GM18520 (cell line): ENCODE data around the gene MAGEA10.
"Not testable (repeated sequence)": the region's sequence is repeated elsewhere in the genome, so short reads cannot be mapped to it uniquely, and the experiment has no call there.

ENCODE experiments used
- ATAC-seq: cut with Tn5 transposase; IDR thresholded peaks from one replicate; pipeline ENCODE4 v1.9.1; 2021; ENCODE audit not compliant: unreplicated experiment

Gene MAGEA10

DNA sequence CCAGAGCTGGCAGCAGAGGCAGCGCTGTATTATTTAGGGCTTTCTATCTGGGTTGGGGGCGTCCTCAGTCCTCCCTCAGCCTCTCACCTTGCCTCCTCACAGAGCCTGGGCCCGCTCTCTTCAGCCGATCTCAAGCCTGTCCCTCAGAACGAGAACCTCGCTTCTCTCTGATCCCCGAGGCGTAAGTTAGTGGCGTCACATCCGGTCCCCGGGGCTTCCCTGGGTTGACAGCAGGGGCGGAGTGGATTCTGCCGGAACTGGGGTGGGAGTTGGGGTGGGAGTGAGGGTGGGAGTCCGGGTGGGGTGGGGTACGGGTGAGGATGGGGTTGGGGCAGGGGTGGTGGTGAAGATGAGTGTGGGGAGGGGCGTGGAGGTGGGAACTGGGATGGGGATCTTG is at the start of gene MAGEA10:
Gene MAGEA10, minus strand, starts transcription at position 190 of the 397 bp plus-strand sequence. CDS start 2,957 bp downstream, outside the sequence.
- ATAC-seq, result no peak

DNA sequence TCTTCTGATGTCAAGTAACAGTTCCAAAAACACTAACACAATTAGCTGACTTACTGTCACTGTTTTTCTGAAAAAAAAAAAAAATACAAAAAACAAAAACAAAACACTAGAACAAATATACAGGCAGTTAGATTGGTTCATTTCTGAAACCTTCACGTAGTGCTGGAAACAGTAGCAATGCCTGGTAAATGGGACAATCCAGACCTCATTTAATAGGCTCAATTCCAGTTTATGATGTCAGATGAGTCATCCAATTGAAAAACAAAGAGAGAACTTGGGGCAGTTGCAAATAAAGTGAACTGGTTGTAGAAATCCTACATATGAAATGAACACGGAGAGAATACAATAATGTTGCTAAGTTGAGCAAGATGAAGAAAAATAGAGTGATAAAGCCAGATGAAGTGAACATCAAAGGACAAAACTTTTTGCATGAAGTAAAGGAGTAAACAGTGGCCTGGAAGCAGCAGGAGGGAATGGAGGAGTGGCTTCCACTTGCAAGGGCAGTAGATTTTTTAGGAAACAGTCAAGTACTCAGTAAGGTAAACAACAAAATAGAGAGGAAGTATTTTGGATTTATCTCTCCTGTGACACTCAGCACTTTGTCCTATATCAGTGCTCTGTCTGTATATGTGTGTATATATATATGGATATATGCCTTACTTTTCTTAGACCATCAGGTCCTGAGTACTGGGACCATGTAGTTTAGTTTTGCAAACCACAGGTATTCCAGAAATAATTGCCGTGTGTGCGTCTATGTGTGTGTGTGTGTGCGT is 39.3 kb upstream of the MAGEA10 start:
- ATAC-seq, result no peak

DNA sequence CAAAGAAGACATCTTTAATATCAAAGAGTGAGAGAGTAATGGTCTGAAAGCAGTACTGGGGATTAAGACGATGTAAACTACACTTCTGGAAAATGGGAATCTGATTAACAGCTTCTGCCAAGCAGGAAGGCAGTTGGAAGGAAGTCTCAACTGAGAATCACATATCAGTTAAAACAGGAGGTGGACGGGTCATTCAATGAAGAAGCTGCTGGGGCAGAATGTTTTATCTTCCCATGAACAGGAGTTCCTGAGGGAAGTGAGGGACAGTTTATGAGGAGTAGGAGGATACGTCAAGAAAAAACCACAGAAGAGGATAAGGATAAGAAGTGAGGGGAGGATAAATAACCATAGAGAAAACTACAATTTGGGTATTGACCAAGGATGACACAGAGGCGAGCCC is 38.7 kb upstream of the MAGEA10 start:
- no peak for ATAC-seq

DNA sequence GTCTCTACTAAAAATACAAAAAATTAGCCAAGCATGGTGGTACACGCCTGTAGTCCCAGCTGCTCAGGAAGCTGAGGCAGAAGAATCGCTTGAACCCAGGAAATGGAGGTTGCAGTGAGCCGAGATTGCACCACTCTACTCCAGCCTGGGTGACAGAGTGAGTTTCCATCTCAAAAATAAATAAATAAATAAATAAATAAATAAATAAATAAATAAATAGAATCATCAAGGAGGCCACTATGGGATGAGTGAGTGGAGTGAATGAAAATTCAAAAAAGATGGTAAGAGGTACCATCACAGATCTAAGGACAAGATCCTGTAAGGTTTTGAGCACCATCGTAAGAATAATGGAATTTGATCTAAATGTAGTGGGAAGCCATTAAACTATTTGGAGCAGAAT is 37.5 kb upstream of the MAGEA10 start:
- not testable (repeated sequence) for ATAC-seq

DNA sequence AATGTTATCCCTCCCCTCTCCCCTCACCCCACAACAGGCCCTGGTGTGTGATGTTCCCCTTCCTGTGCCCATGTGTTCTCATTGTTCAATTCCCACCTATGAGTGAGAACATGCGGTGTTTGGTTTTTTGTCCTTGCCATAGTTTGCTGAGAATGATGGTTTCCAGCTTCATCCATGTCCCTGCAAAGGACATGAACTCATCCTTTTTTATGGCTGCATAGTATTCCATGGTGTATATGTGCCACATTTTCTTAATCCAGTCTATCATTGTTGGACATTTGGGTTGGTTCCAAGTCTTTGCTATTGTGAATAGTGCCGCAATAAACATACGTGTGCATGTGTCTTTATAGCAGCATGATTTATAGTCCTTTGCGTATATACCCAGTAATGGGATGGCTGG is 35.5 kb upstream of the MAGEA10 start:
- not testable (repeated sequence) for ATAC-seq

DNA sequence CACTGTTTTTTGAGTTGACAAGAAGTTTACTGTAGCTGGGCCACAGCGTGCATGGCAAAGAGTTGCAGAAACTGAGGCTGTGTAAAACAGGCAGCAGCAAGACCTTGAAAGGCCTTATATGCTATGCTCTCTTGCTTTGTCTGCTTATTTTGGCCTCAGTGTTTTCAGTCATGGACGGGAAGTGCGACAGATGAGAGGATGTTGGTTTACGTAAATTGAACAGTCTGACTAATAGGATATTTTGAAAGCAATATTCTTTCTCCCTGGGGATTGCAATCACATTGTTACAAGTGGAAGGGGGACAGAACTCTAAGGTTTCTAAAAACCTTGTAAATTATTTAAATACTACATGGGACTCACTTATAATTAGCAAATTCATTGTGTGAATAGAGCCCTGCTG is 32.2 kb upstream of the MAGEA10 start:
- ATAC-seq, result no peak

DNA sequence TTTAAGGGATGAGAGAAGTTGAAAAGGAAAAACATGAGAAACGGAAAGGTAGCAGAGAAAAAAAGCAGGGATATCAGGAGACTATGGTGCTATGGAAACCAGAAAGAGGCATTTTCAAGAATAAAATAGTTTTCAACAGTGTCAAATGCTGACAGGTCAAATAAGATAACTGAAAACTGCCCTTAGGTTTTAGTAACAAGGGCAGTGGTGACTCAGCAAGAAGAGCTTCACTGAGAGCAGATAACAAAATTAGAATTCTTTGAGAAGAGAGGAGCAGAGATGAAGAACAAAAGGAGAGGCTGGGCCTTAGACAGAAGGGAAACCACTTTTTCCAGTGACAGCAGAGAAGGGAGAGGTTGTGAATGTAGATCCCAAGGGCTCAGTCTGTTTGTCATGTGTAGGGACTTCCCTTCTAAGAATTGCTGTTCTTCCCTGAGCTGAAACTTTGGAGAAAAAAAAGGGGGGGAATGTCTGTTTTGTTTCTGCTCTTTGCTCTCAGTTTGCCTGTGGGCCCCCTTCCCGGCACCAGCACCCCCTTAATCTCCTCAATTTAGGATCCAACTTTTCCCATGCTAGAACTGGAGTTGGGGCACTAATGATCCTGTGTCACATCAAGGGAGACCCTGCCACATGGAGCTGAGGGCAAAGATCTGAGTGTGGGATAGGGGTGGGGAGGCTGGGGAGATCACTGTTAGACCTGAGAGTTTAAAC is 26.8 kb upstream of the MAGEA10 start:
- ATAC-seq, result no peak

DNA sequence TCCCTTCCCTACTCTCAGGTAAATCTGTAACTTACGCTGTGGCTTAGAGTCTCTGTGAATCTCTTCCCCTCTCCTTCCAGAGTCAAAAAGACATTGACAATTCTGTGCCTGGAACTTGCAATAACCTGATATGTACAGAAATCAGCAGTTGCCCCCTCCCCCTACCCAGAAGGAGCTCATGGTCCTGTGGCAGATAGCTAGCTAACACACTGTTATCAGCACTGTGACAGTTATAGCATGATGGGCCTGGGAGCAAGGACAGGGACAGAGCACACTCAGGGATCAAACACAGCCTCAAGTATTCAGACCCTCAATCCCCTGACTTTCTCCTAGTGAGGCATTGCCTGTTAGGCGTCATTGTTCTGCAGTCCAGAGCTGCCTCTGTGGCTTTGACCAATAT is 18.7 kb upstream of the MAGEA10 start:
- ATAC-seq, result no peak

DNA sequence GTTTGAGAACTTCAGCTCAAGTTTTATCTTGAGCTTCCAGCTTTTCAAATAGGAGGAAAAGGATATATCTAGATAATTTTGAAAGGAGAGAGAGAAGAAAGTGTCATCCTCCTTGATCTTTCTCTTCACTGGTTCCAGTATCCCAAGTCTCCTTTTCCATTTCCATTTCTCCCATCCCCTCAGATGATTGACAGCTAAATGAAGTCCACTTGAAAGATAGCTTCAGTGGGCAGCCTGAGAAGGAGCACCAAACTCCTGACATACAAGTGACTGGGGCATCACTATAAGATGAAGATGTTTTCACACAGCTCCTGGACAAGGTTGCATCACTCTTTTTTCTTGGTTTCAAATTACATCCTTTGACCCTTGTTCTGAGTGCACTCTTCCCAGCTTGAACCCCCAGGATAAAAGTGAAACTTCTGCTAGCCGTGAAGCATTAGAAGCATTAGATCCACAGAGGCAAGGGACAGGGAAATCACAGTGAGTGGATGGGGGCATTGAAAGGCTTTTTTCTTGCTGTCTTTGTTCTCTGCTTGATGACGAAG is 17.5 kb upstream of the MAGEA10 start:
- ATAC-seq, result no peak

DNA sequence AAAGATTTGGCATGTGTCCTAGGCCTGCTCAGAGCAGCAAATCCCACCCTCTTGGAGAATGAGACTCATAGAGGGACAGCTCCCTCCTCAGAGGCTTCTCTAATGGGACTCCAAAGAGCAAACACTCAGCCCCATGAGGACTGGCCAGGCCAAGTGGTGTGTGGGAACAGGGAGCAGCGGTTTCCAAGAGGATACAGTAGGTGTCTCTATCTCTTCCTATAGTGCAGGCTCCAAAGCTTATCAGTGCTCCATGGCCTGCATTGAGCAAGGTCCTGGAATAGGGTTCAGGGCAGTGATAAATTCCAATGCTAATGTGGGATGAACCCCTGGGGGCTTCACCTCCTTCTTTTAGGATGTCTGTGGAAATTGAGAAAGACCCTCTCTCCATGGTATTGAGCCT is 15.7 kb upstream of the MAGEA10 start:
- no peak for ATAC-seq

DNA sequence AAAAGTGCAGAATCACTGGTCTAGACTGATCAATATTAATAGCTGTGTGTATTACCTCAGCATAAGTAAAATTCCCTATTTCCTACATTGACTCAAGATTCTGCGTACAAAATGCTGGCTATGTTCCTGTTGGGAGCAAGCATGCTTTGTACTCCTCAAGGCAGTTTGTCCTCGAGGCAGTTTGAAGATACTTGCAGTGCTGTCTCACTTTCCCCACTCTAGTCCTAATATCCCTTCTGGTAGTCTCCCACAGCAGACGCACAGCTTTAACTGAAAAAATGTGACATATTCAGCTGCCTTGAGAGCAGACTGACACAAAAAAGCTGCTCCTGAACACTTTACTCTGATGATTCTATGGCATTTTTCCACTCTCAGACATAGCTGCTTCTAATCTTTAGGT is 12.9 kb upstream of the MAGEA10 start:
- no peak for ATAC-seq

DNA sequence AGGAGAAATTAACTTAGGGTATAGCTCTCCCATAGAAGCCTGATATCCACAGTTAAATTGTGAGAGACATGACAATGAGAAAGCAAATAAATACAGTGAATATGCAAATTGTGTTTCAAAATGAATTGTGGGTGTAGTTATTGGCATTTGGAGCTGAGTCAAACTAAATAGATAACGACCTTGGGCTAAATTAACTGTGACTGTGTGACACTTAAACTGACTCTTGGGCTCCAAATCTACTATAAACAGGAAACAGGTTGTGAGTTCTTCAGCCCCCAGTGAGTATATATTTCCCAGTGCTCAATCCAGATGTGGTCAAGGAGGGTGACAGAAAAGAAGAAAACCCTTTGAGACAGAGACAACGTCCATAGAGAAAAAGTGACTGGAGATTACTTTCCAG is 11.3 kb upstream of the MAGEA10 start:
- no peak for ATAC-seq

DNA sequence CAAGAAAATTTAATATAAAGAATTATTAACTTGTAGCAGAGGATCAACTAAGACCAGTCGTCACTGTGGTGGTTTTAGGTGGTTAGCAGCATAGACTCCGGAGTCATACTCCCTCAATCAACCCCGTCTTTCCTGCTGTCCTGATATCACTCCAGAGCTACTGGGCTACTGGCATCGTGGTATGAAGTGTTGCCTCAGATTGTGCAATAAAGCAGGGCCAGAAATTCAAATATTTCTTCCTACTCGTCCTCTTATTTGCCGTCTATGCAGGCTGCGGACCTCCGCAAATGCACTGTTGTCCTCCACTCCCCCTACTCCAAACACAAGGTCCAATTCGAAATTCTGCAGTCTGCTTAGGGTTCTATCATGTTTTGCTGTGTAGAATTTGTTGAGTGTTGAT is 1.2 kb upstream of the MAGEA10 start:
- ATAC-seq, result no peak

DNA sequence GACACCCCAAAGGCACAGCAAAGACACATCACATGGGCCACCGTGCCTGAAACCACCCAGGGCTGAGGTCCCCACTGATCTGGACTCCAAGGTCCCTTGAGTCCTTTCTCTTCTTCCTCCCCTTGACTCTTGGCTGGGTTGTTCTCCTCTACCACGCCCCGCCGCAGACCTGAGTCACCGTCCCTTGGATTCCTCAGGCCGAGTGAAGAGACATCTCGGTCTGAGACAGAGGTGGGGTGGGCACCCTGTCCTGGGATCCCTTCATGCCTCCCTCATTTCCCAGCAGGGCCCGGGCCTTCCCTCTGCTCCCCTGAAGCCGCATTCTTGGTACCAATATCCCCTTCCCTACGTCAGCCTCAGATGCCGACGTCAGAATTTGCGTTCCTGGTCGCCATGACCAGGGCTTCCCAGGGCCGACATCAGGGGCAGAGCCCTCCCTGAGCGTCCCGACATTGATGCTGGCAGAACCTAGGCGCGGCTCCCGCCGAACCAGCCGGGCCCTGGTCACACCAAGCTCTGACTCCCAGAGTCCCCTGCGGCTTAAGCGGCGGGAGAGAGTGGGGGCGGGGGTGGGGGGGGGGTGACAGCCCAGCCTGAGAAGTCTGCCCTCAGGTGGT is 498 bp downstream of the MAGEA10 start:
- ATAC-seq, result no peak

DNA sequence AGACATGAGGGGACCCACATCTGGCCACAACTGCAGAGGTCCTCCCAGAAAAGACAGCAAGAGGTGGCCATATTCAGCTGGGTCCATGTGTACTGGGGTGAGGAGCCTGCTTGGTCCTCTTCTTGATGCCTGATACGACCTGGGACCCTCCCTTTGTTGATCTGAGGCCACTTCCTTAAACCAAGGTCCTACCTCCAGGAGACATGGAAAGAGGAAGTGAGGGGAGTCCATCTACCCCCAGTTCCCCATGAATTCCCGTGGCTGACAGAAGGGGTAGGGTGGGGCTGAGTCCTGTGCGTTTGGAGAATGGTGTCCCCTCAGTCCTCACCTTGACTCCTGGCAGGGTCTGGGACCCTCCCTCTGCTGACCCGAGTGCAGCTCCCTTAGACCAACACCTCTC is 2.1 kb downstream of the MAGEA10 start:
- no peak for ATAC-seq

DNA sequence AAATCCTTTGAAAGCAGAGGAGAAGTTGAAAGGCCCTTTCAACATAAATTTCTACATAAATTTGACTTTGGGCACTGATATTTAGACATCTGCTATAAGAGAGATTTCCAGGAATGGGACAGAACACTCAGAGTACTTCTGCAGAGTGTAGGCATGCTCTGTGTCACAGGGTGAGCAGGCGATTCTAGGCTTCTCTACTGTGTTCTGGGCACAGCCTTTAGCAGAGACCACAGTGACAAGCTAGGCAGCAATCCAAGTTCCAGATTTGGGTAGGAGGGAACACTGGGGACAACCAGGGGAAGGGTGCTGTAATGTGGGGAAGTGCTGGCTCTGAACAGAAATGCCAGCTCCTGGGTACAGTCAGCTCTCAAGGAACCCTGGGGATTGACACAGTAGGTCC is 6.9 kb downstream of the MAGEA10 start:
- no peak for ATAC-seq

DNA sequence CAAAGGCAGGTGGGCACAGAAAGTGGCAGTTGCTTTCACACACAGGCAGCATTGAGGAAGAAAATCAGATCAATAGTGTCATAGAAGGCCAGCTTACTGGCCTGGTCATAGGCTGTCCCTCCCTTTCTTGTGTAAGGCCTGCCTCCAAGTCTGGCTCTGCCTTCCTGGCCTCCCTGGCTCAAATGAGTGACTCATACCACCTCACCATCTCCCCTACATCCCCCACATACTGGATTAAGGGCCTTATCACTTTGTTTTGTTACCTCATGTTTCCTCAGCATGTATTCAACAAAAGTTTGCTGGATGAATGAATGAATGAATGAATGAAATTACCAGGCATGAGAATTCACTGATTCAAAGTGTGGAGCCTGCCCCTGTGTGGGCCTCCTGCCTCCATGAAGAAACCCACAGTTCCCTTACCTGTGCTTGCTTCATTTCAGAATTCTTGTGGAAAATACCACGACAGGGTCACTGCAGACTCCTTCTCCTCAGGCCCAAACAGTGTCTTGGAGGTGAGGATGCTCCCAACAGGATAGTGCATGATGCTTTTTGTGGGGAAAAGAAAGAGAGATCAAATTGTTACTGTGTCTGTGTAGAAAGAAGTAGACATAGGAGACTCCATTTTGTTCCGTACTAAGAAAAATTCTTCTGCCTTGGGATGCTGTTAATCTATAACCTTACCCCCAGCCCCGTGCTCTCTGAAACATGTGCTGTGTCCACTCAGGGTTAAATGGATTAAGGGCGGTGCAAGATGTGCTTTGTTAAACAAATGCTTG is 9.1 kb downstream of the MAGEA10 start:
- ATAC-seq, result not testable (repeated sequence)

DNA sequence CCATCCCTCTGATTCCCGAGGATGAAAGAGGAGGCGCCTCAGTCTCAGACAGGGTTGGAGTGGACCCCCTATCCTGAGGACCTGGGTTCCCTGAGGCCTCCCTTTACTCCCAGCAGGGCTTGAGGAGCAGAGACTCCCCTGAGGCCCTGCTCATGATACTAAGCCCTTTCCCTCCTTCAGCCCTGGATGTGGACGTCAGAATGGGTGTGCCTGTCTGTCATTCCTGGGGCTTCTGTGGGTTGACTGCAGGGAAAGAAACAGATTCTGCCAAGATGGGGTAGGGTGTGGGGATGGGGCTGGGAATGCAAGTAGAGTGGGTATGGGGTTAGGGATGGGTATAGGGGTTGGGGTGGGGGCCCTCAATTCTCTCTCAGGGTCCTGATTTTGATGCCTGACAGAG is 21.1 kb downstream of the MAGEA10 start:
- ATAC-seq, result no peak

DNA sequence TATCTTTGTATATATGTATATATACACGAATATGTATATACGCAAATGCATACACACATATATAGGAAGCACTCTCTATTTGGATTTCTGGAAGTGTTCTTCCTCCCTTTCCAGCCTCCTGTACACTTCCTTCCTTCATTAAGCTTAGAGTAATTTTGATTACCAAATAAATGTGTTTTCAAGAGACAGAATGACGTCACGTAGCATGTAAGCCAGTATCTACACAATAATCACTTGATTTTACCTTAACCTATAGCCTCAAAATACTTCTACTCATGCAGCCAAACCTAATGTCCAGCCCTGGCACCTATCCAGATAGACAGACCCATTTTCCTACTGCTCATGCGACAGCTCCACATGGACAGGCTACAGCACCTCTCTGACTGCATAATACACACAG is 29.9 kb downstream of the MAGEA10 start:
- ATAC-seq, result no peak

DNA sequence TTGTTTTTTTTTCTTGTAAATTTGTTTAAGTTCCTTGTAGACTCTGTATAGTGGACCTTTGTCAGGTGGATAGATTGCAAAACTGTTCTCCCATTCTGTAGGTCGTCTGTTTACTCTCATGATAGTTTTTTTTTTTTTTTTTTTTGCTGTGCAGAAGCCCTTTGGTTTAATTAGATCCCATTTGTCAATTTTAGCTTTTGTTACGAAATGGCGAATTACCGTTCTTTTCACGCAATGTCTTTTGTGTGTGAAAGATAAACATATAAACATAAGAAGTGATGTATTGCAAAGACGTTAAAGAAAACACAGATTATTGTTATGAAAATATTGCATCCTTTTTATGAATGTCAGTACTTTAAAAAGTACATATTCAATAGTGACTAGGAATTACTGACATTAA is 34.5 kb downstream of the MAGEA10 start:
- no peak for ATAC-seq

DNA sequence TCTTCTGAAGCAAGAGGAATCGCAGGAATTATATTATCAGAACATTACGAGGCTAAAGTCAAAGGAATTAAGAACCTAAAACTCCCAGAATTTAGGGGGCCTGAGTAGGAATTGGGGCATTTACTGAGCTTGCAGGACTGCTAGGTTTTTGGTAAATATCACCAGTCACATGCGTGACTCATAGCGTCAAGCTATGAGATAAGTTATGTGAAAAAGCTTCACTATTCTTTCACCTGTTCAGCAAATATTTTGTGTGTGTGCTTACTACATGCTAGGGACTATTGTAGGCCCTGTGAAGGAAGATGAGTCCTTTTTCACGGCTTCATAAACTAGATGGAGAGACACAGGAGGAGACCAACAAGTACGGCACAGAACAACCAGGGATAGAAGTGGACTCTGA is 52.2 kb downstream of the MAGEA10 start:
- ATAC-seq, result no peak
